Cardiac muscle cell (in vitro differentiated cells and primary cell): ENCODE data around the gene GNAS-AS1. TPM values are rescaled to one million over a fixed set of nuclear protein-coding genes. Genes with fewer than 3 reads are reported as not detected.
A peak's percentile ranks its signal among the peaks of the same experiment; 100 is the strongest.

Source experiments
- DNase-seq, 2 donors: peaks; one replicate each; pipeline versions ENCODE4 v3.0.0 to v3.0.0-alpha.2; 2010 to 2017; ENCODE audit warnings: low read depth in 1 of 2, low spot score in 1 of 2
- H3K27ac ChIP-seq: fragments of 200-600 bp; sonication (generic); 2 replicates; pipeline ENCODE4 v1.5.1; 2016
- H3K27me3 ChIP-seq: fragments of 200-600 bp; sonication (generic); 2 replicates; pipeline ENCODE4 v1.6.0; 2016; ENCODE audit warnings: control low read depth
- H3K36me3 ChIP-seq: fragments of 200-600 bp; sonication (generic); 2 replicates; pipeline ENCODE4 v1.5.1; 2016; ENCODE audit warnings: control low read depth
- H3K4me1 ChIP-seq: fragments of 200-600 bp; sonication (generic); 2 replicates; pipeline ENCODE4 v1.8.1; 2017; ENCODE audit warnings: low read depth, mild to moderate bottlenecking, mixed run types
- H3K4me3 ChIP-seq: fragments of 200-600 bp; sonication (generic); 2 replicates; pipeline ENCODE4 v1.5.1; 2016; ENCODE audit warnings: mild to moderate bottlenecking
- H3K9me3 ChIP-seq: fragments of 200-600 bp; sonication (generic); 2 replicates; pipeline ENCODE4 v1.5.1; 2017; ENCODE audit warnings: low read depth, mild to moderate bottlenecking, control low read depth
- CTCF ChIP-seq: IDR thresholded peaks from 2 replicates; pipeline ENCODE4 v1.5.1; 2012; ENCODE audit warnings: low read depth, mild to moderate bottlenecking, low read length
- polyA plus RNA-seq: library from polyadenylated mRNA; unstranded; fragments of >200 nt; fragmentation: Nextera tagmentation; extraction: Ambion mirVana; gene quantifications from 2 replicates; pipeline ENCODE4 v1.2.1, GENCODE V29; 2016
- total RNA-seq: library from RNA; depleted of rRNA; stranded (reverse); fragments of >200 nt; gene quantifications from 2 replicates; pipeline ENCODE4 v1.2.3, GENCODE V29; 2016

Gene GNAS-AS1
- total and polyA plus RNA-seq, 2 experiments from 2014 or later = 1.4 to 1.8 TPM

- peak; percentile 59 to 90 for DNase-seq
- Histone ChIP-seq H3K9me3 (no peaks in the 10 kb centered on the region), H3K4me3 (peak overlapping the region; percentile 95), H3K27me3 (no peaks in the 10 kb centered on the region), H3K27ac (peak overlapping the region; percentile 100), H3K36me3 (no peaks in the 10 kb centered on the region), H3K4me1 (peaks cover 39% of the 10 kb centered on the region)
- peak; percentile 8 for TF ChIP-seq CTCF
Observed at GRCh38 chr20:58892141-58892931, 41.6 kb upstream of the GNAS-AS1 start.

GRCh38 chr20:58891718-58892140, 41.0 kb upstream of the GNAS-AS1 start:
- DNase-seq = peak in 1 of 2 donors; percentile 66
- Histone ChIP-seq H3K27ac (peak overlapping the region; percentile 100), H3K27me3 (no peaks in the 10 kb centered on the region), H3K4me1 (peaks cover 33% of the 10 kb centered on the region), H3K9me3 (no peaks in the 10 kb centered on the region), H3K36me3 (no peaks in the 10 kb centered on the region), H3K4me3 (peak overlapping the region; percentile 95)
- no peak for TF ChIP-seq CTCF

- peak overlapping the region; percentile 100 for H3K27ac ChIP-seq
- peaks cover 27% of the 10 kb centered on the region for H3K4me1 ChIP-seq
- H3K9me3 ChIP-seq = no peaks in the 10 kb centered on the region
- H3K4me3 ChIP-seq = peak overlapping the region; percentile 95
- no peaks in the 10 kb centered on the region for H3K27me3 ChIP-seq
- TF ChIP-seq CTCF = no peak
- peak; percentile 85 to 87 for DNase-seq
- H3K36me3 ChIP-seq = no peaks in the 10 kb centered on the region
Observed at GRCh38 chr20:58891086-58891717, 40.5 kb upstream of the GNAS-AS1 start.

- DNase-seq = peak; percentile 92 to 95
- H3K9me3 ChIP-seq = no peaks in the 10 kb centered on the region
- H3K4me3 ChIP-seq = peak overlapping the region; percentile 95
- peaks cover 21% of the 10 kb centered on the region for H3K4me1 ChIP-seq
- no peaks in the 10 kb centered on the region for H3K27me3 ChIP-seq
- H3K36me3 ChIP-seq = no peaks in the 10 kb centered on the region
- TF ChIP-seq CTCF = no peak
- H3K27ac ChIP-seq = peak overlapping the region; percentile 100
Observed at GRCh38 chr20:58890518-58891085, 39.9 kb upstream of the GNAS-AS1 start.

- Histone ChIP-seq H3K27ac (peak overlapping the region; percentile 100), H3K4me3 (peak overlapping the region; percentile 95), H3K9me3 (no peaks in the 10 kb centered on the region), H3K27me3 (no peaks in the 10 kb centered on the region), H3K4me1 (peaks cover 15% of the 10 kb centered on the region), H3K36me3 (no peaks in the 10 kb centered on the region)
- DNase-seq = peak in 1 of 2 donors; percentile 39
- no peak for TF ChIP-seq CTCF
Observed at GRCh38 chr20:58889798-58890517, 39.3 kb upstream of the GNAS-AS1 start.
